HG03045 (cell line): Measurements from ENCODE around the gene SLC9C2.
"Not testable (repeated sequence)": the region's sequence is repeated elsewhere in the genome, so short reads cannot be mapped to it uniquely, and the experiment has no call there.

Experiments
- ATAC-seq: cut with Tn5 transposase; IDR thresholded peaks from one replicate; pipeline ENCODE4 v1.9.1; 2021; ENCODE audit warnings: mild to moderate bottlenecking, moderate library complexity; ENCODE audit not compliant: unreplicated experiment

SLC9C2 gene

DNA sequence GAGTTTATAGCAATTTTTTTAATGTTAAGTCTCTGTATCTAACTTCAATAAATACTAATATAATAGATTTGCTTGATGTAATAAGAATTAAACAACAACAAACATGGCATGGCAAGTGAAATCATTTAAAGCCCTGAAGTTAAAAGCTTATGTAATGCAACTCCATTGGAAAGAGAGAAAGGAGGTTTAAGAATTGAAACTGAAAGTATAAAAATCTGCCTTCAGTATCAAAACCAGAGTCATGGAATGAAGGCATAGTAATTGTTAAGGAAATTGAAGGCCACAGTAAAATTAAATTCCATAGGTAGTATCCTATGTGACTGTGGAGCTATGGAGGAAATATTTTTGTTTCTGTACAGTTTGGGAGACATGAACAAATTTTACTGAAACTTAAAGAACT, 70.6 kb downstream of the SLC9C2 start:
- no peak for ATAC-seq

DNA sequence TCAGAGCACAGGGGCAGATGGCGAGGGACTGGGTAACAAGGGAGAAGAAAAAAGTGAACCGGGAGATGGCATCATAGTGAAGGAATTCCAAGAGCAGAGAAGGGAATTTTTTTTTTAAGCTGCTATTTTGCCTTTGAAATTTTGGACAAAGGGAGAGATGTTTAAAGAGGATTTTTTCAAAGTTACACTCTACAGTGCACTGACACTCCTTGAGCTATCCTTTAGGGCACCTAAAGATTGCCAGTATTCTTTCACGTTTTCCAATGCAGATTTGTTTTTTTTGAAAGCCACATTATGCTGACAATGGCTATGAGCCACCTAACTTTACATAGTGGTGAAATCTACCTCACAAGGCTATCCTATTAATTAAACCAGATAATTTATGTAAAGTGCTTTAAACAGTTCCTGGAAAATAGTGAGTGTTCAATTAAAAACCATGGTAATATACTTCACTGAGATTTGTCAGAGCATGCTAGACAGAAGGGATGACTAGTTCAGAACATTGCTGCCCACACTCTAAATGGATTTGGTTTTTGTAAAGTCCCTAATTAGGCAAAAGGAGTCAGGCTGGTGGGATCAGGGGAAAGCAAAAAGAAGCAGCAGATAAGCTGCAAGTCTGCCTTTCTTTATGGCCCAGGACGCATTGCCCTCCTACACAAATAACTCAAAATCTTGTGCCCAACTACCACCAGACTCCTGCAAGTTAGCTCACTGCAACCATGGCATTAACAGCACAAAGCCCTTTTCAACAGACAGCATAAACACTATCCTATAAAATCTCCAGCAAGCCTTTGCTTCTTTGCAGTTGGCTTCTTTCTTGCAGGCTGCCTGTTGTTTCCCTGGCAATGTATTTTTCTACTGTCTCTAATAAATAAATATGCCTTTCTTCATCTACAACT, 71.8 kb downstream of the SLC9C2 start:
- ATAC-seq: no peak

- ATAC-seq: no peak
Observed at GRCh38 chr1:173529106-173529505, 73.8 kb downstream of the SLC9C2 start.

- ATAC-seq: no peak
Observed at GRCh38 chr1:173527151-173527826, 75.6 kb downstream of the SLC9C2 start.

DNA sequence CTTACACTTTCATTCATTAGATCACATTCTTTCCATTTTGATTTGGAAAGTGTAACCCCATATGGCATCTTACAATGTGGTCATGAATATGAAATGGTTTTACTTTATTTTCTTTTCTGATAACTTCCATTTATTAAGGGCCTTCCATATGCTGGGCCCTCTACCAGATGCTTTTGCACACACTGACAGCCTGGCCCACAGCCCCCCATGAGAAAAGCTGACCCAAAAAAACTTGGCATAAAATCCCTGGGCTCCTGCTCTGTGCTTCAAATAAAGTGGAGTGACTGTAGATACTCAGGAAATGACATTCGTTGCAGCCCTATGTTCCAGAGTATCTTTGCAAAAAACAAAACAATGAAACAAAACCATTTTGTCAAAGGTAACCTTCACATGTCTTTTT, 76.9 kb downstream of the SLC9C2 start:
- no peak for ATAC-seq

DNA sequence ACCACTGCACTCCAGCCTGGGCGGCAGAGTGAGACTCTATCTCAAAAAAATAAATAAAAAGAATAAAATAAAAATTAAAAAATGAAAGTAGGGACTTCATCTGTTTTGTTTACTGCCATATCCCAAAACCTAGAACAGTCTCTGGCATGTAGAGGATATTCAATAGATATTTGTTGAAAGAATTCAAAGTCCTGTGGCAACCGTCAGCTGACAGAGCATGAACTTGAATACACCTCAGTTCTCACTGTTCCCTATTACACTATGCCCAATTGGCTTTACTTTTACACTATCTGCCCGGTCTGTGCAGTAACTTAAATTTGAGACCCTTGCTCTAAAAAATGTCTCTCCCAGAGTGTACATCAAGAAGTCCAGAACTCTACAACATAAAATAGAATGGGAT, 79.5 kb downstream of the SLC9C2 start:
- ATAC-seq: no peak

GRCh38 chr1:173520799-173521198, 82.1 kb downstream of the SLC9C2 start:
- ATAC-seq: no peak

GRCh38 chr1:173514503-173514902, 88.4 kb downstream of the SLC9C2 start:
- ATAC-seq: not testable (repeated sequence)

DNA sequence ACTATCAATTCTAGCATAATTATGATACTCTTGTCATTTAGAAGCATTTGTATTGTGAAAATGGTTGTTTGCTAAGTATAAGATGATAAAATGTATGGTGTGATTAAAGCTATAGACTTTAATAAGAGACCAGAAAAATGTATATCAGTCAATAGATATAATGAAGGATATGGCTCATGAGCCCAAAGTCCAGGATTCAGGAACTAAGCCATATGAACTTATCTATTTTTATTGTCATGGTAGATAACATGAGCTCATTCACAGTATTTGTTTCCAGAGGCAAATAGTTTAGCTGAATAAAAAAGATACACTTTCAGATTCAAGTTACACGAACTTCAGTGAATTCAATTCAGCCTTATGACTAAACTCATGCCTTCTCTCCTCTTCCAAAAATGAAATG, 93.1 kb downstream of the SLC9C2 start:
- no peak for ATAC-seq

- ATAC-seq: no peak
Observed at GRCh38 chr1:173508541-173508940, 94.3 kb downstream of the SLC9C2 start.

- no peak for ATAC-seq
Observed at GRCh38 chr1:173507847-173508209, 95.0 kb downstream of the SLC9C2 start.

- ATAC-seq: no peak
Observed at GRCh38 chr1:173507205-173507846, 95.5 kb downstream of the SLC9C2 start.

- ATAC-seq: no peak
Observed at GRCh38 chr1:173506437-173506836, 96.4 kb downstream of the SLC9C2 start.

DNA sequence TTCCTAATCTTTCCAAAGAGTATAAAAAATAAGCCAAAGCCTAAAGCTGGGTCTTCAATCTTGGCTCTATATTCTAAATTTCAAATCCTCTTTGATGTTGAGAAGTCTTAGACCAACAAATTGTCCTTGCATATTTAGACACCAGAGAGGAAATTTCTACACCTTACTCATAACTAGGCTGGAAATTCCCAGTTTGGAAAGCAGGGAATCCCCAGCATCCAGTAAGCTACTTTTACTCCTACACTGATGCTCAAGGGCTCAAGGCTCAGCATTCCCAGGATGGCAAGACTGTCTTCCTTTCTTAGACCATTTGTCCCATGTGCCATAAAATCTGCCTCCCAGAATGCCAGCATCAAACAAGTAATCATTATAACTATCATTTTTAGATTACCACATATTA, 97.5 kb downstream of the SLC9C2 start:
- no peak for ATAC-seq

DNA sequence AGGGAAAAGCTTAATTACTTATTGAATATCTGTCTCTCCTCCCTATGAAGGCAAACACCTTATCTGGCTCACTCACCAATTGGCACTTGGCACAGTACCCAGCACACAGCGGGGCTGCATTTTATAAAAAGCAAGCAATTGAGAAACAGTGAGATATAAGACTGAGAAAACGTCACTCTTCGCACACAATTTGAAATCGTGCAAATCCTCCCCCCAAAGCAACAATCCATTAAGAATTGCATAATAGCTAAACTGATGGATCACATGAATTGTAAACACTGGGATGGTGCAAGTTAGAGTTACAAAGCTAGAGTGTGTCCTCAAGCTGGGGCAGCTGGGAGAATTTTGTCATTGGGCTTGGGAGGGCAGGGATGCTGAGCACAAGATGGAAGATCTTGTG, 98.6 kb downstream of the SLC9C2 start:
- no peak for ATAC-seq

DNA sequence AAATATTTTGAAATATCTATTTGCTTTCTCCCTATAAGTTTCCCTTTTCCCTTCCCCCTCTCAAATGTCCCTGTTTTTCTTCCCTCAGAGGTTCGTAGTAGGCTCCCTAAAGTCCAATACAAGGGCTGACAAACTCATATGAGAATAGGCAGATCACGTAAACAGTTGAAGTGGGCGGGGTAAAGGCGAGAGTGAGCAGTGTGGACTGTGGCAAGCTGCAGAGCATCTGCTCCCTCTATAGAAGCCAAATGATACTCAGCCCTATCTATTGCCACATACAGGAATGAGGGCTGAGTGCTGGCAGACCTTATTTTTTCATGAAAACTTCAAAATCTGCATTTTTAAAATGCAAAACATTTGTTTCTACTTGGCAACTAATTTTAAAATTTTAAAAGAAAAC, 99.5 kb downstream of the SLC9C2 start:
- no peak for ATAC-seq

- no peak for ATAC-seq
Observed at GRCh38 chr1:173502104-173502503, 100.8 kb downstream of the SLC9C2 start.

GRCh38 chr1:173499729-173500128, 103.1 kb downstream of the SLC9C2 start:
- no peak for ATAC-seq

DNA sequence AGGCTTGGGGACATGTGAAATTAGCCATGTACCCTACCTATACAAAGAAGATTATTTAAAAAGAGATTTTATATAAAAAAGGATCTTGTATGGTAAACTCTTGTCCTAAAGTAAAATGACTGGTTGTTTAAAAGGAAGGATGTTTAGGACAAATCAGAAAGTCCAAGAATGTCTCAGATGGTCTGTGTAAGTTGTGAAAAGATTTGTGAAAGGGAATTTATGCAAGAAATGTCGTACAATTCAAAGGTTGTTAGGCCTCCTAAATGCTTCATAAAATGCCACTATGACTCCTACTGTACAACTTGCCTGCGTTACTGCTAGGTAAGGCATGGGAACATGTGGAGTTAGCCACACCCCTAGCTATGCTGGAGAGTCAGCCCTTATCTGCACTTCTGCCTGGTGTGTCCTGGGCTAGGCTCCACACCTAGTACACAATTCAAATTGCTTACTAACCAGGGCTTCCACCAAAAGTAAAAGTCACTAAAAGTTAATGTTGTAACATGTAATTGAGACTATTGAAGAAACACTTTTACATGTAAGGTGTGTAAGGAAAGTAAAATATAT, 106.0 kb downstream of the SLC9C2 start:
- ATAC-seq: no peak

DNA sequence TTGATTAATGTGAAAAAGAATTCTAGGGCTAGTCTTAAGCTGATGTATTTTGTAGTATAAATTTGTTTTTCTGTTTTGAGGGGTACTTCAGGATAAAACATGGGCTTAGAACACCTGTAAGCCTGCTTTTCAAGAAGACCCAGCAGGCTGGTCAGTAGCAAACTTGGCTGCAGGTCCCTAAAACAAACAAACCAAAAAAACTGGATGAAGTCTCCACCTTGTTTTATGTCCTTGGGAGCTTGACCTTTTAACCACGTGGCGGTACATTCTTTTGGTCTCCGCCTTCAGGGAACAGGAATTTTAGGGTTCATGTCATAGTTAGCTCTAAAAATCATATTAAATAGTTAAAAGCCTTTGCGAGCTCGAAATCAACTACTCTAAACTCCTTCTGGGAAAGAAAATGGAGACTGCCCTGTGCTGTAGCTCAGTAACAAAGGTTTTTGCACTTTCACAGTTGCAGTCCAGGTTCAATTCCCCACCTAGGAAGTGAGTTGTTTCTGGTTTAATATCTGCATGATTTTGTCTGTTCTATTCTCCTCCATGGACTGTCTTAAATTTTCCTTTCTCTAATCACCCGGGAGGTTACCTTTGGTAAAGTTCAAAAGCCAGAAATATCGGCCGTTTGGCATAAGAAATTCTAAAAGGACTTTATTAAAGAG, 107.1 kb downstream of the SLC9C2 start:
- no peak for ATAC-seq

GRCh38 chr1:173493125-173493524, 109.7 kb downstream of the SLC9C2 start:
- not testable (repeated sequence) for ATAC-seq
